Ascending aorta (tissue), 2 donors: ENCODE results near the gene FLRT1. TPM values are rescaled to one million over a fixed set of nuclear protein-coding genes. Genes with fewer than 3 reads are reported as not detected.

Experiments used
- DNase-seq, 2 donors: peaks; one replicate each; pipeline ENCODE4 v3.0.0-alpha.2; 2019; ENCODE audit warnings: low spot score in 2 of 2
- H3K27ac ChIP-seq, 2 donors: fragments of 200-600 bp; sonication (generic); one replicate each; pipeline ENCODE4 v1.5.1; 2016 to 2017; ENCODE audit warnings: mild to moderate bottlenecking in 1 of 2
- H3K27me3 ChIP-seq: fragments of 200-600 bp; sonication (generic); one replicate; pipeline ENCODE4 v1.5.1; 2017
- H3K36me3 ChIP-seq, 2 donors: fragments of 200-600 bp; sonication (generic); one replicate each; pipeline ENCODE4 v1.5.1; 2016
- H3K4me1 ChIP-seq, 2 donors: fragments of 200-600 bp; sonication (generic); one replicate each; pipeline ENCODE4 v1.5.1; 2016 to 2017; ENCODE audit warnings: mild to moderate bottlenecking in 1 of 2
- H3K4me3 ChIP-seq, 2 donors: fragments of 200-600 bp; sonication (generic); one replicate each; pipeline ENCODE4 v1.5.1; 2016 to 2017; ENCODE audit warnings: mild to moderate bottlenecking in 1 of 2
- H3K9me3 ChIP-seq, 2 donors: fragments of 200-600 bp; sonication (generic); one replicate each; pipeline ENCODE4 v1.5.1; 2016
- CTCF ChIP-seq, 3 experiments: fragments of 200-600 bp in 2 of 3; fragments of 450-650 bp in 1 of 3; sonication (generic) in 2 of 3; IDR thresholded peaks; one replicate each; pipeline ENCODE4 v1.5.1; 2016 to 2019; ENCODE audit warnings: antibody characterized with exemption in 3 of 3, mild to moderate bottlenecking in 1 of 3, moderate library complexity in 1 of 3
- intact Hi-C: fragments of 100-400 bp; cut with DNase I; formaldehyde crosslinking; loops from one replicate; pipeline ENCODE4 v1.15.1; 2023
- total RNA-seq: library from RNA; depleted of rRNA; stranded (reverse); fragments of >200 nt; gene quantifications from one replicate; pipeline ENCODE4 v1.1.0, GENCODE V29; 2016

Gene FLRT1
- total RNA-seq, 1 donor from 2014 or later: 10.3 TPM

GRCh38 chr11:63993993-63994392 is 41.7 kb upstream of the FLRT1 start:
- Histone ChIP-seq H3K4me3 (no peak overlapping the region), H3K36me3 (peaks cover 36 to 69% of the 10 kb centered on the region in 2 donors), H3K27ac (no peak overlapping the region), H3K27me3 (no peaks in the 10 kb centered on the region), H3K4me1 (peaks cover 0 to under 1% of the 10 kb centered on the region in 2 donors), H3K9me3 (no peaks in the 10 kb centered on the region)
- intact Hi-C loops: no loop called here
- TF ChIP-seq CTCF (IDR thresholded peaks at IDR 0.05): no peak
- no peak for DNase-seq

GRCh38 chr11:63996512-63996911 is 39.2 kb upstream of the FLRT1 start:
- TF ChIP-seq CTCF (IDR thresholded peaks at IDR 0.05): no peak
- Histone ChIP-seq H3K4me1 (peaks cover 11 to 18% of the 10 kb centered on the region in 2 donors), H3K27me3 (no peaks in the 10 kb centered on the region), H3K9me3 (no peaks in the 10 kb centered on the region), H3K27ac (no peak overlapping the region), H3K36me3 (peaks cover 26 to 47% of the 10 kb centered on the region in 2 donors), H3K4me3 (no peak overlapping the region)
- DNase-seq: no peak
- intact Hi-C loops: no loop called here

GRCh38 chr11:63997104-63997700 is 38.5 kb upstream of the FLRT1 start:
- no peak for TF ChIP-seq CTCF (IDR thresholded peaks at IDR 0.05)
- intact Hi-C loops: no loop called here
- Histone ChIP-seq H3K27ac (no peak overlapping the region), H3K9me3 (no peaks in the 10 kb centered on the region), H3K36me3 (peaks cover 26 to 41% of the 10 kb centered on the region in 2 donors), H3K4me3 (no peak overlapping the region), H3K4me1 (peaks cover 11 to 18% of the 10 kb centered on the region in 2 donors), H3K27me3 (no peaks in the 10 kb centered on the region)
- no peak for DNase-seq

GRCh38 chr11:63997801-63998337 is 37.9 kb upstream of the FLRT1 start:
- DNase-seq: no peak
- no peaks in the 10 kb centered on the region for H3K9me3 ChIP-seq
- H3K27ac ChIP-seq: no peak overlapping the region
- intact Hi-C loops: no loop called here
- TF ChIP-seq CTCF (IDR thresholded peaks at IDR 0.05): no peak
- H3K4me1 ChIP-seq: peaks cover 11 to 18% of the 10 kb centered on the region in 2 donors
- H3K4me3 ChIP-seq: no peak overlapping the region
- peaks cover 26 to 41% of the 10 kb centered on the region in 2 donors for H3K36me3 ChIP-seq
- H3K27me3 ChIP-seq: no peaks in the 10 kb centered on the region

- no peak overlapping the region for H3K27ac ChIP-seq
- peaks cover 26 to 37% of the 10 kb centered on the region in 2 donors for H3K36me3 ChIP-seq
- DNase-seq: no peak
- H3K9me3 ChIP-seq: no peaks in the 10 kb centered on the region
- intact Hi-C loops: no loop called here
- H3K4me1 ChIP-seq: peaks cover 11 to 18% of the 10 kb centered on the region in 2 donors
- H3K4me3 ChIP-seq: peak overlapping the region in 1 of 2 donors; percentile 62
- TF ChIP-seq CTCF (IDR thresholded peaks at IDR 0.05): no peak
- no peaks in the 10 kb centered on the region for H3K27me3 ChIP-seq
Measured at GRCh38 chr11:63998558-63999348, 37.0 kb upstream of the FLRT1 start.
